ENCODE results near the gene IL32. TPM values are rescaled to one million over a fixed set of nuclear protein-coding genes. Genes with fewer than 3 reads are reported as not detected.
"Not testable (repeated sequence)": the region's sequence is repeated elsewhere in the genome, so short reads cannot be mapped to it uniquely, and the experiment has no call there.

IL32 gene
- total RNA-seq, 1 donor from 2014 or later: 621 TPM

GRCh38 chr16:3054965-3055733, 10.3 kb upstream of the IL32 start:
- H3K36me3 ChIP-seq (ENCODE audit: control insufficient read depth, insufficient read depth, low read length): peaks cover 1% of the 10 kb centered on the region
- H3K4me3 ChIP-seq (ENCODE audit: low read depth, low read length): no peak overlapping the region
- peaks cover 2% of the 10 kb centered on the region for H3K27me3 ChIP-seq (ENCODE audit: control insufficient read depth, insufficient read depth, low read length)
- TF ChIP-seq, protein P1, sequence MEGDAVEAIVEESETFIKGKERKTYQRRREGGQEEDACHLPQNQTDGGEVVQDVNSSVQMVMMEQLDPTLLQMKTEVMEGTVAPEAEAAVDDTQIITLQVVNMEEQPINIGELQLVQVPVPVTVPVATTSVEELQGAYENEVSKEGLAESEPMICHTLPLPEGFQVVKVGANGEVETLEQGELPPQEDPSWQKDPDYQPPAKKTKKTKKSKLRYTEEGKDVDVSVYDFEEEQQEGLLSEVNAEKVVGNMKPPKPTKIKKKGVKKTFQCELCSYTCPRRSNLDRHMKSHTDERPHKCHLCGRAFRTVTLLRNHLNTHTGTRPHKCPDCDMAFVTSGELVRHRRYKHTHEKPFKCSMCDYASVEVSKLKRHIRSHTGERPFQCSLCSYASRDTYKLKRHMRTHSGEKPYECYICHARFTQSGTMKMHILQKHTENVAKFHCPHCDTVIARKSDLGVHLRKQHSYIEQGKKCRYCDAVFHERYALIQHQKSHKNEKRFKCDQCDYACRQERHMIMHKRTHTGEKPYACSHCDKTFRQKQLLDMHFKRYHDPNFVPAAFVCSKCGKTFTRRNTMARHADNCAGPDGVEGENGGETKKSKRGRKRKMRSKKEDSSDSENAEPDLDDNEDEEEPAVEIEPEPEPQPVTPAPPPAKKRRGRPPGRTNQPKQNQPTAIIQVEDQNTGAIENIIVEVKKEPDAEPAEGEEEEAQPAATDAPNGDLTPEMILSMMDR (IDR thresholded peaks at IDR 0.05; ENCODE audit: insufficient read depth, low read length, poor library complexity, severe bottlenecking): no peak
- DNase-seq (ENCODE audit: low read depth): no peak

GRCh38 chr16:3055734-3056115, 9.7 kb upstream of the IL32 start:
- not testable (repeated sequence) for H3K4me3 ChIP-seq (ENCODE audit: low read depth, low read length); H3K36me3 ChIP-seq (ENCODE audit: control insufficient read depth, insufficient read depth, low read length); DNase-seq (ENCODE audit: low read depth); H3K27me3 ChIP-seq (ENCODE audit: control insufficient read depth, insufficient read depth, low read length)

DNA sequence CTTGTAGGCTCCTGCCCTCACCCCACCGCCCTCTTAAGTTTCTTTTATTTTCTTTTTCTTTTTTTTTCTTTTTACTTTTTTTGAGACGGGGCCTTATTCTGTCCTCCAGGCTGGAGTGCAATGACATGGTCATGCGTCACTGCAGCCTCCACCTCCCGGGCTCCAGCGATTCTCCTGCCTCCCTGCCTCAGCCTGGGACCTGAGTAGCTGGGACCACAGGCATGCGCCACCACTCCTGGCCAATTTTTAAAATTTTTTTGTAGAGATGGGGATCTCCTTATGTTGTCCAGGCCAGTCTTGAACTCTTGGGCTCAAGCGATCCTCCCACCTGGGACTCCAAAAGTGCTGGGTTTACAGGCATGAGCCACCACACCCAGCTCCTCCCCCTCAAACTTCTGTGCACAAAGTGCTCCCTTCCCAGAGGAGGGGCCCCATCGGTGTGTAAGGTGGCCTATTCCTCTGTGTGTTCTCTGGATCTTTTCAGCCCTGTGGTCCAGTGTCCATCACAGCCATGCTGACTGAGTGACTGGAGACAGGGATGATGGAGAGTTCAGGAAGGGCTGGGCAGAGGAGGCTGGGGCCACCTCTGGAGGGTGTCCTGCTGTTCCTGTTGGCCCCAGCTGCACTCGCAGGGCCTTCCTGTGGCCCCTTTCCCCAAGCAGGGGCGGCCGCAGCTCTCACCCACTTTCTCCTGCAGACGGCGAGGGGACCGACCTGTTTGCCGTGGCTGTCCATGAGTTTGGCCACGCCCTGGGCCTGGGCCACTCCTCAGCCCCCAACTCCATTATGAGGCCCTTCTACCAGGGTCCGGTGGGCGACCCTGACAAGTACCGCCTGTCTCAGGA, 8.9 kb upstream of the IL32 start:
- H3K27me3 ChIP-seq (ENCODE audit: control insufficient read depth, insufficient read depth, low read length): no peaks in the 10 kb centered on the region
- H3K36me3 ChIP-seq (ENCODE audit: control insufficient read depth, insufficient read depth, low read length): peaks cover 1% of the 10 kb centered on the region
- TF ChIP-seq, protein P1 (IDR thresholded peaks at IDR 0.05; ENCODE audit: insufficient read depth, low read length, poor library complexity, severe bottlenecking): no peak
- DNase-seq (ENCODE audit: low read depth): no peak
- no peak overlapping the region for H3K4me3 ChIP-seq (ENCODE audit: low read depth, low read length)

- no peaks in the 10 kb centered on the region for H3K27me3 ChIP-seq (ENCODE audit: control insufficient read depth, insufficient read depth, low read length)
- no peak for DNase-seq (ENCODE audit: low read depth)
- TF ChIP-seq, protein P1 (IDR thresholded peaks at IDR 0.05; ENCODE audit: insufficient read depth, low read length, poor library complexity, severe bottlenecking): no peak
- peak overlapping the region; percentile 73 for H3K4me3 ChIP-seq (ENCODE audit: low read depth, low read length)
- peaks cover 1% of the 10 kb centered on the region for H3K36me3 ChIP-seq (ENCODE audit: control insufficient read depth, insufficient read depth, low read length)
Observed at GRCh38 chr16:3057181-3058138, 8.0 kb upstream of the IL32 start.

DNA sequence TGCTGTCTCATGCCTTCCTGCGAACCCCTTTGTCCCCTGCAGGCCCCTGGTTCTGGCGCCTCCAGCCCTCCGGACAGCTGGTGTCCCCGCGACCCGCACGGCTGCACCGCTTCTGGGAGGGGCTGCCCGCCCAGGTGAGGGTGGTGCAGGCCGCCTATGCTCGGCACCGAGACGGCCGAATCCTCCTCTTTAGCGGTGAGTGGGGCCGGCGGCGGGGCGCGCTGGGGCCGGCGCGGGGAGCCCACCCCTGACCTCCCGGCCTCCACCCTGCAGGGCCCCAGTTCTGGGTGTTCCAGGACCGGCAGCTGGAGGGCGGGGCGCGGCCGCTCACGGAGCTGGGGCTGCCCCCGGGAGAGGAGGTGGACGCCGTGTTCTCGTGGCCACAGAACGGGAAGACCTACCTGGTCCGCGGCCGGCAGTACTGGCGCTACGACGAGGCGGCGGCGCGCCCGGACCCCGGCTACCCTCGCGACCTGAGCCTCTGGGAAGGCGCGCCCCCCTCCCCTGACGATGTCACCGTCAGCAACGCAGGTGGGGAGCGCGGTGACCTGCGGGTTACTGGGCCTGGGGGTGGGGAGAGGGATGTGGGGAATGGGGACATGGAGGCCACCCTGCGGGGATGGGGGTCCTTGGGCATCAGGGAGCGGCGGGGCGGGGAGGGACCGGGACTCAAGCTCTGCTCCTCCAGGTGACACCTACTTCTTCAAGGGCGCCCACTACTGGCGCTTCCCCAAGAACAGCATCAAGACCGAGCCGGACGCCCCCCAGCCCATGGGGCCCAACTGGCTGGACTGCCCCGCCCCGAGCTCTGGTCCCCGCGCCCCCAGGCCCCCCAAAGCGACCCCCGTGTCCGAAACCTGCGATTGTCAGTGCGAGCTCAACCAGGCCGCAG, 7.1 kb upstream of the IL32 start:
- TF ChIP-seq, protein P1 (IDR thresholded peaks at IDR 0.05; ENCODE audit: insufficient read depth, low read length, poor library complexity, severe bottlenecking): peak; percentile 46
- DNase-seq (ENCODE audit: low read depth): no peak
- peak overlapping the region; percentile 73 for H3K4me3 ChIP-seq (ENCODE audit: low read depth, low read length)
- H3K27me3 ChIP-seq (ENCODE audit: control insufficient read depth, insufficient read depth, low read length): no peaks in the 10 kb centered on the region
- peaks cover 1% of the 10 kb centered on the region for H3K36me3 ChIP-seq (ENCODE audit: control insufficient read depth, insufficient read depth, low read length)

Measured in kidney epithelial cell (primary cell).